OCI-LY3 (cell line): ENCODE measurements around the gene FOXO3B.
"Not testable (repeated sequence)": the region's sequence is repeated elsewhere in the genome, so short reads cannot be mapped to it uniquely, and the experiment has no call there.

Experiments used
- H2AFZ ChIP-seq: fragments of 200-600, 300-600 bp; shearing (Covaris generic); 2 replicates; pipeline ENCODE4 v1.6.0; 2014; ENCODE audit warnings: antibody characterized with exemption, low read depth, low read length
- H3K27ac ChIP-seq: fragments of 200-600, 300-600 bp; sonication (generic); 2 replicates; pipeline ENCODE4 v1.5.1; 2014; ENCODE audit warnings: mild to moderate bottlenecking, low read length, moderate library complexity, mixed read lengths
- H3K27me3 ChIP-seq: fragments of 200-600, 300-600 bp; sonication (generic); 2 replicates; pipeline ENCODE4 v1.6.1; 2014; ENCODE audit warnings: low read depth, low read length, mixed read lengths
- H3K36me3 ChIP-seq: fragments of 200-600, 300-600 bp; sonication (generic); replicated peaks from 2 replicates; pipeline ENCODE3; 2014; ENCODE audit warnings: low read depth, low read length, mixed read lengths
- H3K4me1 ChIP-seq: fragments of 300-600, 200-600 bp; sonication (generic); 2 replicates; pipeline ENCODE4 v1.6.1; 2014; ENCODE audit warnings: low read length, mixed read lengths
- H3K4me2 ChIP-seq: fragments of 200-600, 300-600 bp; sonication (generic); 2 replicates; pipeline ENCODE4 v1.6.1; 2014; ENCODE audit warnings: low read length, mixed read lengths
- H3K4me3 ChIP-seq: fragments of 300-600, 200-600 bp; sonication (generic); 2 replicates; pipeline ENCODE4 v1.5.1; 2014; ENCODE audit warnings: antibody characterized with exemption, mild to moderate bottlenecking, low read length, moderate library complexity
- H3K79me2 ChIP-seq: fragments of 300-600, 200-600 bp; shearing (Covaris generic); 2 replicates; pipeline ENCODE4 v1.6.1; 2014; ENCODE audit warnings: mild to moderate bottlenecking, low read length, mixed read lengths
- H3K9ac ChIP-seq: fragments of 300-600, 200-600 bp; shearing (Covaris generic); 2 replicates; pipeline ENCODE4 v1.6.0; 2014; ENCODE audit warnings: mild to moderate bottlenecking, low read length, moderate library complexity
- H3K9me3 ChIP-seq: fragments of 200-600, 300-600 bp; shearing (Covaris generic); 2 replicates; pipeline ENCODE4 v1.6.1; 2014; ENCODE audit warnings: low read length, mixed read lengths; ENCODE audit not compliant: insufficient read depth
- H4K20me1 ChIP-seq: fragments of 200-600, 300-600 bp; sonication (generic); 2 replicates; pipeline ENCODE4 v1.6.1; 2016; ENCODE audit warnings: low read length, mixed read lengths; ENCODE audit not compliant: insufficient read depth

FOXO3B gene

DNA sequence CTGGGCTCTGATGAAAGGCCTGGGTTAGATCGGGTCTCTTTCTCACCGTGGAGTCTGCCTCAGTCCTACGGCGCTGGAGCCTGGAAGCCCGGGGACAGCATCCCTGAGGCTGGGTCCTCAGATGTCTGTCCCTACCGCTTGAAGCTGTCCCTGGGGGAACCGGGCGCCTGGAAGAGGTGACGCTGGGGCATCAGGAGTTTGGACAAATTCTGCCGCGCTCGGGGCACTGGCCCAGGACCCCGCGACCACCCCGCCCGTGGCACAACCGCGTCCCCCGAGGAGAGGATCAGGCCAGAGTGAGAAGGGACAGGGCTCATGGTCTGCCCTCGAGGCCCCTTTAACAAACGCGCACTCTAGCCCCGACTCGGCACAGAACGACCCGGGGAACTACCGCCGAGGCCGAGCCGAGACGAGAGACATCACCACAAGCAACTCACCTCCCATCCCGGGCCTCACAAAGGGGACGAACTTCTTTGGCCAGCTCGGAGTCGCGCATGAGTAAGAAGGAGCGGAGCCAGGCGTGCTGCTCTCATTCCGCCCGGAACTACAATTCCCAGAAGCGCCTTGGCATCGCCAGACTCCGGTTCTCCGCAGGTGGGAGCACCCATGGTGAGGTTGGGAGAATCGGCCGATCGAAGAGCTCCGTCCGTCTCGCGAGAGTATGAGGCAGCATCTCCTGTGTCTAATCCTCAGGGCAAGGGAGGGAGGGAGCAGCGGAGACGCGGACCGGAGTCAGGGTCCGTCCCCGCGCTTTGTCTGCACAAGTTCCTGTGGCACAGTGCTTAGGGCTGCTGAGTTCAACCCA is at the start of gene FOXO3B:
TSS of gene FOXO3B (minus strand) at position 548 of the 805 bp plus-strand sequence. CDS start 663 bp downstream, outside the sequence.
- H3K4me2 ChIP-seq, H3K27ac ChIP-seq, H3K27me3 ChIP-seq, H3K4me1 ChIP-seq, H4K20me1 ChIP-seq, H3K9ac ChIP-seq, H2AFZ ChIP-seq, H3K36me3 ChIP-seq, H3K9me3 ChIP-seq, H3K79me2 ChIP-seq: not testable (repeated sequence)
- H3K4me3 ChIP-seq: peak within 1 kb of the TSS; percentile 52; the same call in 1 of the 2 replicates

DNA sequence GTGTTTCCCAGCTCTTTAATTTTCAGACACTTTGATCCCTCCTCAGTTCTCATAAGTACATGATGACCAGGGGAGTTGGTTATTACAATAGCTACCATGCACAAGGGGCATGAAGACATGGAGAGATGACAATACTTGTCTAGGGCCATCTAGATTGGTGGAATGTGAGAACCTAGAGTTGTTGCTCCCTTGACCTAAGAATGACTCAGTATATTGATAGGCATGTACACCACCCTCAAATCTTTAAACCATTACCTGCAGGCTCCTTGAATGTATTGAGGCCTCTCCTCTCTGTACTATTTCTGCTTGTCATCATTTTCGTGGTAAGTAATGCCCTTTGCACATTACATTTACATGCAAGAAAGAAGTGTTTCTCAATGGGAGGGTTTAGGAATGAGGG is 41.4 kb upstream of the FOXO3B start:
- not testable (repeated sequence) for H2AFZ ChIP-seq, H3K4me1 ChIP-seq, H3K36me3 ChIP-seq, H3K27me3 ChIP-seq, H4K20me1 ChIP-seq, H3K9ac ChIP-seq, H3K9me3 ChIP-seq, H3K4me3 ChIP-seq, H3K79me2 ChIP-seq, H3K27ac ChIP-seq, H3K4me2 ChIP-seq

DNA sequence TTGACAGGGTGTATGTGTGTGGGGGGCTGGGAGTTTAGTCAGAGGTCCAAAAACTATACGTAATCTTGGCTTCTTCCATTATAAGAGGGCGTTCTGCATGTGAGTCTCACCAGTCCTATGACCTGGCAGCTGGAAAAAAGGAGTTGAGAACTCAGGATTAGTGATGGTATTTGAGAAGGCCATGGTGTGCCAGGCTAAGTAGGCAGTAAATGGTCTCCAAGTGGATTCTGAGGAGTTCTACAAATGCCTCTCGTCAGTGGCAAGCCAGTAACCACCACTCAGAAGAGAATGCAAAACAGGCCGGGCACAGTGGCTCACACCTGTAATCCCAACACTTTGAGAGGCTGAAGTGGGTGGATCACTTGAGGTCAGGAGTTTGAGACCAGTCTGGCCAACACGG is 40.5 kb upstream of the FOXO3B start:
- not testable (repeated sequence) for H3K4me2 ChIP-seq, H2AFZ ChIP-seq, H3K36me3 ChIP-seq, H3K4me3 ChIP-seq, H3K4me1 ChIP-seq, H3K27me3 ChIP-seq, H3K9ac ChIP-seq, H4K20me1 ChIP-seq, H3K27ac ChIP-seq, H3K9me3 ChIP-seq, H3K79me2 ChIP-seq

DNA sequence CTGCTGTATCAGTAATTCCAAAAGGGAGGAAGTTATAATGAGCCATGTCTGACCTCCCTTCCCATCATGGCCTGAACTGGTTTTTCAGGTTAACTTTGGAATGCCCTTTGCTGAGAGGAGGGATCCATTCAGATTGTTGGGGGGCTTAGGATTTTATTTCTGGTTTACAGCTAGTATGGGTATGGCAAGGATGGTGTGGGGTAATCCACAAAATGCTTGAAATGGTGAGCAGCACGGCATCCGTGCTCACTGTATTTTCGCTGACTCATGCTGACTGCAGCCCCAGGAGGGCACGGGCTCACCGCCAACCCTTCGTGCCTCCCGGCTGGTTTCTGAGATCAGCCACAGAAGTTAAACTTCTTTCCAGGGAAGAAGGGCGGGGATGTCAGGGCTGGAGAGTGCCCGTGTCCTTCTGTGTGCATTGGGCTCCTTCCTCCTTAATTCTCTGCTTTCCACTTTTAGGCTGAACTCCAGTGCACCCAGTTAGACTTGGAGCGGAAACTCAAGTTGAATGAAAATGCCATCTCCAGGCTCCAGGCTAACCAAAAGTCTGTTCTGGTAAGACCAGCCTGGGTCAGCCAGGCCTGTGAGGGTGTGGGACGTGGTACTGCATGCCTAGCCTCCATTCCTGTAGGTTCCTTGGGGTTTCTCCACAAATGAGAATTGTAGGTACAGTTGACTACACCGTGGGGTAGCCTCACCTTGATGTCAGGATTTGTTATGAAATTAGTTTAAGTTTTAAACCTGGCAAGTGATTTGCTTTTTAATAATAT is 39.8 kb upstream of the FOXO3B start:
- H3K4me1 ChIP-seq, H3K27ac ChIP-seq, H3K9ac ChIP-seq: not testable (repeated sequence)

DNA sequence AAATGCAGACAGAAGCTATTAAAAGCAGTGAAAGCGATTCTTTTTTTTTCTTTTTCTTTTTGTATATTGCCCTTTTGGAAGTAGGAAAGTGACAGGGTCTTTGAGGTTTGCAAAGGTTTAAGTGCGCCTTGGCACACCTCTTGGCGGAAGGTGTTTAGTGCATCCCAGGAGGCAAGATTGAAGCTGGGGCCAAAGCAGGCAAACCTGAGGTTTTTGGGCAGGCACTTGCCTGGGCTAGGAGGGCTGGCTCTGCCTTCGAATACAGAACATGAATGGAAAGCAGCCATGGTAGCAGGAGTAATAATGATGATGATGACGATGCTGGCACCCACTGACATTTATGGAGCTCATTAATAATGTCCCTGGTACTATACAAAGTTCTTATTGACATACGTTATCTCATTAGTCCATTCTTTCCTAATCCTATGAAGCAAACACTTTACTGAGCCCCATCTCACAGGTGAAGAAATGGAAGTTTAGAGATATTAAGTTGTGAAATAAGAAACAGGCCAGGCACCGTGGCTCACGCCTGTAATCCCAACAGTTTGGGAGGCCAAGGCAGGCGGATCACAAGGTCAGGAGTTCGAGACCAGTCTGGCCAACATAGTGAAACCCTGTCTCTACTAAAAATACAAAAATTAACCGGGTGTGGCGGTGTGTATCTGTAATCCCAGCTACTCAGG is 37.5 kb upstream of the FOXO3B start:
- not testable (repeated sequence) for H3K9ac ChIP-seq, H3K27me3 ChIP-seq, H3K27ac ChIP-seq, H3K9me3 ChIP-seq, H3K36me3 ChIP-seq, H3K4me3 ChIP-seq, H2AFZ ChIP-seq, H3K4me2 ChIP-seq, H3K79me2 ChIP-seq, H4K20me1 ChIP-seq, H3K4me1 ChIP-seq

More for the DNA sequence above, 39.8 kb upstream of the FOXO3B start:
- H3K27me3 ChIP-seq, H3K4me3 ChIP-seq, H4K20me1 ChIP-seq, H3K9me3 ChIP-seq, H3K79me2 ChIP-seq, H3K36me3 ChIP-seq, H3K4me2 ChIP-seq, H2AFZ ChIP-seq: not testable (repeated sequence)

DNA sequence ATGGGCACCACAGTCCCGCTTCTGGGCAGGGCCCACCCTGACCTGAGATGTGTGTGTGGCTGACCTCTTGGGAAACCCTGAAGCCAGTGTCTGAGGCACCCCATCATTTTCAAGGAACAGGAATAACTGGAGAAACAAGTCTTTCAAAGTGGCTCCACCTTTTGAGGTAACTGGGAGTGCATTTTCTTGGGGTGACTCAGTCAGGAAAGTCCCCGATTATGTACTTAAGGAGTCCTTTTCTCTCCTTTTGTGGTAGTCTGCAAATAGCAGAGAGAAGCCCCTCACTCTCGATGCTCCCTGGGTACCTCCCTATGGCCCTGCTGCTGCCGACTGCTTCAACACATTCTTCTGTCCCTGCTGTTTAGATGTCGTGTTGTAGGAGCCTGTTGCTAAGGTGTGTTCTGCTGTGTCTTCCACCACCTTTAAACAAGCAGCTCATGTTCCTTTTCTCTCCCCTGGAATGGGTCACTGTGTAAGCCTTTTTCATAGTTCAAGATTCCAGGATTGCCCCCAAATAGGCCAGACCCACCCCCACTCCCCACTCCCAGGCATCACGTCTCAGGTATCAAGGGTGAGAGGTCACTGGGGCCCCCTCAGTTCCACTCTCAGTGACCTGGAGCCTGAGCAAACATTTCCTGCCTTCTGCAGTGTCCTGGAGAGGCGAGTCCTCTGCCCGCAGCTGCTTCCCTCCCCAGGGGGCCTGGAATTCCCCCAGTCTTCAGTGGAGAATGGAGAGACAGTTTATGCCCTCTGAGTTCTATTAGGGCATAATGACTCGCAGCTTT is 36.7 kb upstream of the FOXO3B start:
- not testable (repeated sequence) for H3K79me2 ChIP-seq, H4K20me1 ChIP-seq, H3K4me3 ChIP-seq, H3K9me3 ChIP-seq, H3K27me3 ChIP-seq, H3K4me1 ChIP-seq, H3K9ac ChIP-seq, H3K27ac ChIP-seq, H3K36me3 ChIP-seq, H3K4me2 ChIP-seq, H2AFZ ChIP-seq
